Activated T-helper 1 cell treated with Interleukin-2 at 50 U/mL for 16 hours (primary cell): ENCODE results near the gene OR10K1.
"Not testable (repeated sequence)": the region's sequence is repeated elsewhere in the genome, so short reads cannot be mapped to it uniquely, and the experiment has no call there.

ENCODE experiments used
- DNase-seq: peaks from one replicate; pipeline ENCODE4 v3.0.0-alpha.2; 2020; ENCODE audit warnings: low read depth

The OR10K1 gene

GRCh38 chr1:158461534-158461933, at the start of gene OR10K1:
Gene OR10K1, plus strand, starts transcription at chr1:158461834. Its CDS starts 3,728 bp downstream, at chr1:158465562.
- no peak for DNase-seq

GRCh38 chr1:158414651-158415345, 46.8 kb upstream of the OR10K1 start:
- no peak for DNase-seq

- DNase-seq, result no peak
These were observed 44.0 kb upstream of the OR10K1 start for GRCh38 chr1:158417586-158417985.

GRCh38 chr1:158422212-158422611, 39.4 kb upstream of the OR10K1 start:
- no peak for DNase-seq

GRCh38 chr1:158425027-158425426, 36.6 kb upstream of the OR10K1 start:
- no peak for DNase-seq

GRCh38 chr1:158426137-158426536, 35.5 kb upstream of the OR10K1 start, which contains the start of gene OR10K2:
Gene OR10K2, minus strand, starts transcription at chr1:158426237. Its CDS starts 5,371 bp downstream, at chr1:158420866.
- no peak for DNase-seq

GRCh38 chr1:158430163-158430562, 31.5 kb upstream of the OR10K1 start:
- not testable (repeated sequence) for DNase-seq

- DNase-seq, result no peak
These were observed 26.9 kb upstream of the OR10K1 start for GRCh38 chr1:158434741-158435140.

GRCh38 chr1:158445376-158445775, 16.3 kb upstream of the OR10K1 start:
- no peak for DNase-seq

GRCh38 chr1:158454537-158454936, 7.1 kb upstream of the OR10K1 start:
- no peak for DNase-seq

- no peak for DNase-seq
These were observed 4.4 kb upstream of the OR10K1 start for GRCh38 chr1:158457246-158457645.

- DNase-seq, result no peak
These were observed 3.4 kb upstream of the OR10K1 start for GRCh38 chr1:158458263-158458662.

- no peak for DNase-seq
These were observed 10.3 kb downstream of the OR10K1 start, which contains the start of gene OR10R2 for GRCh38 chr1:158471920-158472319. Gene OR10R2, plus strand, starts transcription at chr1:158472220. Its CDS starts 106 bp downstream, at chr1:158472326.

- DNase-seq, result no peak
These were observed 23.8 kb downstream of the OR10K1 start for GRCh38 chr1:158485455-158485854.

GRCh38 chr1:158491316-158491715, 29.7 kb downstream of the OR10K1 start:
- DNase-seq, result no peak

GRCh38 chr1:158493054-158493453, 31.4 kb downstream of the OR10K1 start:
- no peak for DNase-seq

GRCh38 chr1:158494796-158495195, 33.2 kb downstream of the OR10K1 start:
- DNase-seq, result no peak

- no peak for DNase-seq
These were observed 34.7 kb downstream of the OR10K1 start for GRCh38 chr1:158496374-158496773.

- no peak for DNase-seq
These were observed 44.8 kb downstream of the OR10K1 start for GRCh38 chr1:158506369-158506987.

- DNase-seq, result no peak
These were observed 45.9 kb downstream of the OR10K1 start for GRCh38 chr1:158507511-158507910.

GRCh38 chr1:158509471-158510156, 48.0 kb downstream of the OR10K1 start:
- no peak for DNase-seq

GRCh38 chr1:158516966-158517365, 55.3 kb downstream of the OR10K1 start:
- no peak for DNase-seq
